Adrenal gland (tissue), 12 donors: ENCODE data around the gene C12orf54. TPM values are rescaled to one million over a fixed set of nuclear protein-coding genes. Genes with fewer than 3 reads are reported as not detected.
"Not testable (repeated sequence)": the region's sequence is repeated elsewhere in the genome, so short reads cannot be mapped to it uniquely, and the experiment has no call there.

Source experiments
- DNase-seq, 7 donors: peaks; one replicate each; pipeline ENCODE4 v3.0.0-alpha.2; 2019 to 2020
- H3K27ac ChIP-seq, 5 donors: fragments of 200-600 bp; sonication (generic) in 4 of 5; 1 replicate in 3 of 5; 2 replicates in 2 of 5; pipeline versions ENCODE4 v1.5.1 to v1.8.0; 2016 to 2020; ENCODE audit warnings: mild to moderate bottlenecking in 1 of 5
- H3K27me3 ChIP-seq: fragments of 200-600 bp; 2 replicates; pipeline ENCODE4 v1.8.0; 2021
- H3K36me3 ChIP-seq, 2 donors: fragments of 200-600 bp; replicated peaks in 1 of 2; 1 replicate in 1 of 2; 2 replicates in 1 of 2; pipeline versions ENCODE4 v1.5.1 to v1.8.0; 2018 to 2022
- H3K4me1 ChIP-seq, 2 donors: fragments of 200-600 bp; replicated peaks in 1 of 2; 1 replicate in 1 of 2; 2 replicates in 1 of 2; pipeline versions ENCODE4 v1.5.1 to v1.8.0; 2018 to 2021
- H3K4me3 ChIP-seq, 4 donors: fragments of 200-600 bp; sonication (generic) in 3 of 4; one replicate each; pipeline ENCODE4 v1.5.1; 2016 to 2018
- H3K9me3 ChIP-seq, 3 donors: fragments of 200-600 bp; sonication (generic) in 1 of 3; replicated peaks in 1 of 3; 1 replicate in 2 of 3; 2 replicates in 1 of 3; pipeline versions ENCODE4 v1.5.1 to v1.8.0; 2016 to 2021
- CTCF ChIP-seq, 6 experiments: fragments of 450-650 bp in 4 of 6; fragments of 200-600 bp in 2 of 6; sonication (generic) in 1 of 6; IDR thresholded peaks; 1 replicate in 5 of 6; 2 replicates in 1 of 6; pipeline versions ENCODE4 v1.5.1 to v1.8.0; 2016 to 2021; ENCODE audit warnings: antibody characterized with exemption in 6 of 6, mild to moderate bottlenecking in 2 of 6, moderate library complexity in 1 of 6
- POLR2A ChIP-seq, 2 donors: fragments of 450-650 bp; IDR thresholded peaks; one replicate each; pipeline ENCODE4 v1.6.1; 2017; ENCODE audit warnings: antibody characterized with exemption in 2 of 2, mild to moderate bottlenecking in 2 of 2, moderate library complexity in 1 of 2
- WGBS, 4 donors: extraction: QIAGEN DNeasy Blood & Tissue Kit in 2 of 4; methylation state at CpG; one replicate each; pipeline versions ENCODE4 v1.1.5 to v1.1.7; 2013 to 2017; 5-methylcytosine and 5-hydroxymethylcytosine counted together
- intact Hi-C, 2 donors: fragments of 100-400 bp; cut with DNase I; formaldehyde crosslinking; loops; one replicate each; pipeline versions ENCODE4 v1.14.1 to v1.15.0; 2022 to 2023
- polyA plus RNA-seq, 3 donors: library from polyadenylated mRNA; stranded (reverse); fragments of 200-250 nt in 2 of 3; fragments of 350-450 nt in 1 of 3; fragmentation: Illumina TruSeq in 1 of 3; extraction: RNeasy Lipid Tissue Mini Kit (QIAGEN cat#74804) in 1 of 3; gene quantifications; one replicate each; pipeline ENCODE4 v1.2.3, GENCODE V29; 2013 to 2014
- total RNA-seq, 9 donors: library from RNA; depleted of rRNA in 4 of 9; stranded (reverse); fragments of >200 nt in 4 of 9; fragments of 120-200 nt in 1 of 9; fragmentation: NEBNext Ultra II Directional in 1 of 9; extraction: Animal tissue kit (Norgen Biotek cat#: 25700) in 1 of 9; gene quantifications; one replicate each; pipeline versions ENCODE4 v1.1.0 to v1.2.4, GENCODE V29; 2013 to 2023
- donor health status: healthy with polysubstance abuse.
- donor health status: Bipolar disorder and iron deficiency.
- donor health status: DM: yes; HTN: yes; CAD: no.
- donor health status: DM: no; HTN: no; CAD: no.
- donor health status: DM: no; HTN: no; CAD: no.
- donor health status: DM: yes; HTN: yes; CAD: no.

C12orf54 gene
- total and polyA plus RNA-seq, 12 donors: 0.50 to 5.6 (median 0.94) TPM; not detected in 3

GRCh38 chr12:48454667-48455066 lies 27.6 kb upstream of the C12orf54 start:
- Histone ChIP-seq H3K27me3 (no peaks in the 10 kb centered on the region), H3K27ac (no peak overlapping the region), H3K36me3 (no peaks in the 10 kb centered on the region), H3K4me3 (no peak overlapping the region), H3K9me3 (no peaks in the 10 kb centered on the region), H3K4me1 (no peaks in the 10 kb centered on the region)
- WGBS, 4 donors: 58 to 90% (median 65%) methylated on average over 1 of the region's 1 CpG
- no peak for TF ChIP-seq POLR2A (IDR thresholded peaks at IDR 0.05)
- TF ChIP-seq CTCF (IDR thresholded peaks at IDR 0.05): peak; percentile 53 to 88 (median 78)
- DNase-seq: peak in 2 of 7 donors; percentile 16
- intact Hi-C loops: loop anchor here (5.0 to 10.0 kb wide), 3 partner anchors 102 to 270 kb away; partner anchors contain the start of genes CCDC184 (in 2 of the 2) and ZNF641 (in 1 of the 2)

- H3K27ac ChIP-seq: no peak overlapping the region
- H3K4me3 ChIP-seq: no peak overlapping the region
- H3K27me3 ChIP-seq: no peaks in the 10 kb centered on the region
- no peaks in the 10 kb centered on the region for H3K9me3 ChIP-seq
- no peaks in the 10 kb centered on the region for H3K36me3 ChIP-seq
- DNase-seq: no peak
- H3K4me1 ChIP-seq: no peaks in the 10 kb centered on the region
- TF ChIP-seq POLR2A (IDR thresholded peaks at IDR 0.05) (no peak), CTCF (IDR thresholded peaks at IDR 0.05) (no peak)
- 52 to 58% (median 56%) methylated on average over 2 of the region's 2 CpGs for WGBS, 4 donors
- intact Hi-C loops: loop anchor here (10.0 kb wide), 2 partner anchors 170 to 270 kb away; partner anchors contain the start of gene CCDC184 (in 2 of the 2)
Observed at GRCh38 chr12:48455116-48455515, 27.2 kb upstream of the C12orf54 start.

GRCh38 chr12:48459259-48459658 lies 23.0 kb upstream of the C12orf54 start:
- Histone ChIP-seq H3K27me3 (no peaks in the 10 kb centered on the region), H3K4me3 (no peak overlapping the region), H3K27ac (no peak overlapping the region), H3K9me3 (no peaks in the 10 kb centered on the region), H3K36me3 (no peaks in the 10 kb centered on the region), H3K4me1 (no peaks in the 10 kb centered on the region)
- intact Hi-C loops: loop anchor here (10.0 kb wide), 2 partner anchors 174 to 274 kb away; partner anchors contain the start of gene CCDC184 (in 2 of the 2)
- TF ChIP-seq POLR2A (IDR thresholded peaks at IDR 0.05) (no peak), CTCF (IDR thresholded peaks at IDR 0.05) (no peak)
- WGBS, 4 donors: 70 to 79% (median 75%) methylated on average over 6 of the region's 6 CpGs
- peak in 1 of 7 donors; percentile 38 for DNase-seq

- WGBS, 4 donors: 80 to 83% (median 82%) methylated on average over 8 to 9 of the region's 9 CpGs
- H3K4me3 ChIP-seq, H3K36me3 ChIP-seq, H3K4me1 ChIP-seq, DNase-seq, intact Hi-C loops, H3K27ac ChIP-seq, H3K9me3 ChIP-seq, H3K27me3 ChIP-seq: not testable (repeated sequence)
Observed at GRCh38 chr12:48469027-48469426, 13.3 kb upstream of the C12orf54 start.

GRCh38 chr12:48472259-48472658 lies 10.0 kb upstream of the C12orf54 start, which contains the start of gene ANP32D:
Gene ANP32D (plus strand): TSS chr12:48472559. CDS start chr12:48472665, 106 bp downstream.
- 91 to 95% (median 93%) methylated on average over 7 of the region's 7 CpGs for WGBS, 4 donors
- Histone ChIP-seq H3K27ac (no peak within 1 kb of the TSS), H3K4me1 (no peaks in the 10 kb centered on the region), H3K4me3 (no peak within 1 kb of the TSS), H3K27me3 (no peaks in the 10 kb centered on the region), H3K9me3 (no peaks in the 10 kb centered on the region), H3K36me3 (no peaks in the 10 kb centered on the region)
- DNase-seq: no peak
- intact Hi-C loops: no loop called here
- no peak for TF ChIP-seq CTCF (IDR thresholded peaks at IDR 0.05)
- no peak for TF ChIP-seq POLR2A (IDR thresholded peaks at IDR 0.05)
